AG10803 (cell line): Measurements from ENCODE around the gene ACOT2.
"Not testable (repeated sequence)": the region's sequence is repeated elsewhere in the genome, so short reads cannot be mapped to it uniquely, and the experiment has no call there.

Experiments
- DNase-seq: peaks from one replicate; pipeline ENCODE4 v3.0.0; 2010; ENCODE audit warnings: low read depth
- H3K4me3 ChIP-seq: 2 replicates; pipeline ENCODE4 v1.5.1; 2011; ENCODE audit warnings: mild to moderate bottlenecking, low read length, control low read depth
- CTCF ChIP-seq: conservative IDR thresholded peaks from 2 replicates; pipeline ENCODE4 v1.5.1; 2011; ENCODE audit warnings: mild to moderate bottlenecking, low read length, control low read depth, inconsistent platforms

ACOT2 gene, protein sequence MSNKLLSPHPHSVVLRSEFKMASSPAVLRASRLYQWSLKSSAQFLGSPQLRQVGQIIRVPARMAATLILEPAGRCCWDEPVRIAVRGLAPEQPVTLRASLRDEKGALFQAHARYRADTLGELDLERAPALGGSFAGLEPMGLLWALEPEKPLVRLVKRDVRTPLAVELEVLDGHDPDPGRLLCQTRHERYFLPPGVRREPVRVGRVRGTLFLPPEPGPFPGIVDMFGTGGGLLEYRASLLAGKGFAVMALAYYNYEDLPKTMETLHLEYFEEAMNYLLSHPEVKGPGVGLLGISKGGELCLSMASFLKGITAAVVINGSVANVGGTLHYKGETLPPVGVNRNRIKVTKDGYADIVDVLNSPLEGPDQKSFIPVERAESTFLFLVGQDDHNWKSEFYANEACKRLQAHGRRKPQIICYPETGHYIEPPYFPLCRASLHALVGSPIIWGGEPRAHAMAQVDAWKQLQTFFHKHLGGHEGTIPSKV

GRCh38 chr14:73569185-73569958 is at the start of gene ACOT2:
Gene ACOT2 (plus strand): TSS chr14:73569213. CDS start chr14:73569241, 28 bp downstream.
- peak within 1 kb of the TSS; percentile 75 for H3K4me3 ChIP-seq
- peak; percentile 94 for DNase-seq
- TF ChIP-seq CTCF: peak; percentile 25; the same call in 1 of the 2 replicates

GRCh38 chr14:73521229-73521628 is 47.8 kb upstream of the ACOT2 start:
- no peak for DNase-seq
- no peak for TF ChIP-seq CTCF
- H3K4me3 ChIP-seq: no peak overlapping the region

GRCh38 chr14:73524493-73524892 is 44.5 kb upstream of the ACOT2 start:
- no peak for DNase-seq
- TF ChIP-seq CTCF: no peak

DNA sequence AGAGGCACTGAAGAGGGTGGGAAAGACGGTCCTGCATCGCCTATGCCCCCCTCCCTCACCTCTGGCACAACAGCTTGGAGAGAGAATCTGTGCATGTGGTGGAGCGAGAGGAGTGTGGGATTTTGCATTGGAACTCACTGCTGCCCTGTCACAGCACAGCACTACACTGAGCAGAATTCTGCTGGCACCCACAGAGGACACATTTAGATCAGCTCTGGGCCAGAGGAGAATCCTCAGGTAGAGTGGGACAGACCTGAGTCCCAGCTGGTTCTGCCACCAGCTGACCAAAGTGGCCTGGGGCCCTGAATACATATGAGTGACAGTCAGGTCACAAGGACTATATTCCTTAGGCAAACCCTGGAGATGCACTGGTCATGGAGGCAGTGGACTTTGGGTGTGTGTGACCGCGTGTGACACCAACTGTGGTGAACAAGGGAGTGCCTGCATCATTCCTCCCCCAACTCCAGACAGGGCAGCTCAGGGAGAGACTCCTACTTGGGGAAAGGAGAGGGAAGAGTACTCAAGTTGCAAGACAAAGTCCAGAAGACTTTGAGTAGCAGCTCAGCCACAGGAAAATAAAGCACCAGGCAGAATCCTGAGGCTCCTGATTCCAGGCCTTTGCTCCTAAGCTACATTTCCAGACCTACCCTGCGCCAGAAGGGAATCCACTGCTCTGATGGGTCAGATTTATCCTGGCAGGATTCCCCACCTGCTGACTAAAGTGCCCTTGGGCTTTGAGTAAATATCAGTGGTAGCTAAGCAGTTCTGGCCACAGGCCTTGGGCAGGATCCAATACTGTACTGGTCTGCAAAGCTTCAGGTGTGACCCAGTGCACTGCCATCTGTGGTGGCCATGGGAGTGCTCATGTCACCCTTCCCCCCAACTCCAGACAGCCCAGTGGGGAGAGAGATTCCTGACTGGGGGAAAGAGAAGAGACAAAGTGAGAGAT is 42.7 kb upstream of the ACOT2 start:
- TF ChIP-seq CTCF: no peak
- H3K4me3 ChIP-seq: no peak overlapping the region
- DNase-seq: peak; percentile 13

More at GRCh38 chr14:73524493-73524892, 44.5 kb upstream of the ACOT2 start:
- H3K4me3 ChIP-seq: no peak overlapping the region

DNA sequence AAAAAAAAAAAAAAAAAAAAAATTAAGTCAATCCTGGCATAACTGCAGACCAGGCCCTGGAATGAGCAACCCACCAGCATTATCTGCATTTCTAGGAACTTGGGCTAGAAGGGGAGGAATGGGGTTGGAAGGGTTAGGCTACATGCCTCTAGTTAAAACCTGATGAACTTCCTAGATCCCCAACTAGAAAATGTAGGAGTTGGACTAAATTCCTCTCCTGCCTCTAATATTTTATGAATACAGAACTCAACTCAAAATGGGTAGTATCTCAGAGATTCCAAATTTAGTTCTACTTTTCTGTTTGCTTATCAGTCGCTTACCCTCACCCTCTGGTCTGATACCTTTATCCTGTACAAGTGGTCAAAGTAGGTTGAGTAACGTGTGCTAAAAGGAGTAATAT is 39.7 kb upstream of the ACOT2 start:
- DNase-seq, H3K4me3 ChIP-seq: not testable (repeated sequence)

- not testable (repeated sequence) for DNase-seq, H3K4me3 ChIP-seq
These were observed 37.0 kb upstream of the ACOT2 start for GRCh38 chr14:73531971-73532370.

DNA sequence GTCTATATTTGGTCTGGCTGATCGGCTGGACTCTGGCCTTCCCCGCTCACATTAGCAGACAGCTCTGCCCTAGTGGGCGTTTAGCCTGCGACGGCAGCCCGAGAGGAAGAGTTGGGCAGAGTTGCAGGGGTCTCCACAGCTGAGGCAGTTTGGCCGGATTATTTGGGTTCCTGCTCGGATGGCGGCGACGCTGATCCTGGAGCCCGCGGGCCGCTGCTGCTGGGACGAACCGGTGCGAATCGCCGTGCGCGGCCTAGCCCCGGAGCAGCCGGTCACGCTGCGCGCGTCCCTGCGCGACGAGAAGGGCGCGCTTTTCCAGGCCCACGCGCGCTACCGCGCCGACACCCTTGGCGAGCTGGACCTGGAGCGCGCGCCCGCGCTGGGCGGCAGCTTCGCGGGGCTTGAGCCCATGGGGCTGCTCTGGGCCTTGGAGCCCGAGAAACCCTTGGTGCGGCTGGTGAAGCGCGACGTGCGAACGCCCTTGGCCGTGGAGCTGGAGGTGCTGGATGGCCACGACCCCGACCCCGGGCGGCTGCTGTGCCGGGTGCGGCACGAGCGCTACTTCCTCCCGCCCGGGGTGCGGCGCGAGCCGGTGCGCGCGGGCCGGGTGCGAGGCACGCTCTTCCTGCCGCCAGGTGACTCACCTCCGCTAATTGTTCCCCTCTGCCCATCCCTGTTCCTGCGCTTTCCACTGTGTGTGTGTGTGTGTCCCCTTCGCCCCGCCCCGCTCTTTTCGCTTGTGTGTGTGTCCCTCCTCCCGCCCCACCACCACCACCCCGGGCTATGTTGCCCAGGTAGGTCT is 31.6 kb upstream of the ACOT2 start:
- DNase-seq: peak; percentile 43
- H3K4me3 ChIP-seq: peak overlapping the region; percentile 58
